Measurements from ENCODE around the gene GIGYF2.

The GIGYF2 gene

DNA sequence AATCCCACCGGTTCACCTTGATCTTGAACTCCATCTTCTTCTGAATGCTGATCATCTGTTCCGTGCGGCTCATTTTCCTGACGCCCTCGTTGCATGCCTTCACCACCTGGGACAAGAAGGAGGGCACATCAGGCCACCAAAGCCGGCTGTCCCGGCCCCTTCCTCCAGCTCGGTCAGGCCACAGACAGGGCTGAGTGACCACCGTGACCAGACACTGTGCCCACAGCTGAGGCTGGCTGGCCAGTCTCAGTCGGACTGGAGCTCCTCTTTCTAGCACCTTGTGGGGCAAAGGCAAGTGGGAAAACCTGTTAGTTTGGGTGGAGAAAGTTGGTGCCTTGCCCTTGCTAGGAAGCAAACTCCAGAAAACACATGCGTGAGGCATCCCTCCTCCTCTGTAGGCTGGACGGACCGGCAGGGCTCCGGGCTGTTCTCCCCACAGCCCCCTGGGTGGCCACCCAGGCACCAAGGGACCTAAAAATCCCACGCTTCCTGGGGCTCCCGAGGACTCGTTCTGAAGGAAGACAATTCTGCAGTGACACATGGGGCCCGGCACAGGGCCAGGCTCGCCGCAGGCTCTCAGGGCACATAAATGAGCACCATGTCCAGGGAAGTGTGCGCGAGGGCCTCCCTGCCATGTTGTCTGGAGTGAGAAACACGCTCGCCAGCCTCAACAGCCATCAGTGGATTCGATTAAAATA lies 188.3 kb downstream of the GIGYF2 start:
- DNase-seq, result no peak

- DNase-seq, result no peak
These were observed 189.0 kb downstream of the GIGYF2 start for GRCh38 chr2:232886176-232886575.

DNA sequence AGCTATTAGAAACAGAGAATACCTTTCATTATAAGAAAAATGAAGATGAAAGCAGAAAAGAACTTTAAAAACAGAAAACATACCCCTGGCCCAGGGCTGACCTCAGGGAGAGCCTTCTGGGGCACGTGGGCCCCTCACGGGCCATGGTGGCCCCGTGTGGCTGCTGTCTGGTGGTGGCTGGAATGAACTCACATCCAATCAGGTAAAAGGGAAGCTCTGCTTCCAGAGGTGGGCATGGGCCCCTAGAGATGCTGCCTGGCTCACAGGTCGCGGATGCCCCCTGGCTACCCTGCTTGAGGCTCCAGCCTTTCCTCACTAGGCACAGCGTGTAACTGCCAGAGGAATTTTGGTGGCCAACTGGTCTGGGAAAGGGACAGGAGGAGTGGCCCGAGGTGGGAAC lies 189.5 kb downstream of the GIGYF2 start:
- DNase-seq, result no peak

DNA sequence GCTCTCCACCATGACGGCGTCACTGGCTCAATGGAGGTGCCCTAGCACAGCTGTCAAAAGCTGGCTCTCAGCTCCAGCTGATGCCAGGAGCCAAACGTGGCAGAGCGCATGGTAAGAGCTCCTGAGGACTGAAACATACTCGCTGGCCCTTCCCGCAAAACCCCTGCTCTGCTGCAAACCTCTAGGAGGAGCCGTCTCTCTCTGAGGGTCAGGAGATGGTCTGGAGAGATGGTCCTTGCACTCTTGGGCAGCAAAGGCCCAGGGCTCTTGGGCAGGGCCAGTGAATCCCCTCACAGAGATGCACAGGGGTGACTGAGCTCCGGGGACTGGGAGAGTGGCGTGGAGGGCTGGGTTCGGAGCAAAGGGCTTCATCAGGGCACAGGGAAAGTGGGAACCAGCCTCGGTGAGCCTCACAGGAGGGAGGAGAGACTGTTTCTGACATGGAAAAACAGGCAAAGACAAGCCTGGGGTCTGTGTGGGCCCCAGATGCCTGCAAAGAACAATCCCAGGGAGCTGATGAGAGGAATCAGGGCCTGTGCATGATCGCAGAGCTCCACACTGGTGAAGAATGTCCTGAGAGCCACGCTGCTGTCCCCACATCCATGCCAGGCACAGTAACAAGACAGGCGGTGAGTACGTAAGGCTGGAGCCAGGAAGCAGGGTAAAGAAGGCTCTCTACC lies 190.2 kb downstream of the GIGYF2 start:
- DNase-seq, result no peak

- no peak for DNase-seq
These were observed 191.1 kb downstream of the GIGYF2 start for GRCh38 chr2:232888099-232888836.

- DNase-seq, result no peak
These were observed 191.9 kb downstream of the GIGYF2 start for GRCh38 chr2:232888839-232889529.

DNA sequence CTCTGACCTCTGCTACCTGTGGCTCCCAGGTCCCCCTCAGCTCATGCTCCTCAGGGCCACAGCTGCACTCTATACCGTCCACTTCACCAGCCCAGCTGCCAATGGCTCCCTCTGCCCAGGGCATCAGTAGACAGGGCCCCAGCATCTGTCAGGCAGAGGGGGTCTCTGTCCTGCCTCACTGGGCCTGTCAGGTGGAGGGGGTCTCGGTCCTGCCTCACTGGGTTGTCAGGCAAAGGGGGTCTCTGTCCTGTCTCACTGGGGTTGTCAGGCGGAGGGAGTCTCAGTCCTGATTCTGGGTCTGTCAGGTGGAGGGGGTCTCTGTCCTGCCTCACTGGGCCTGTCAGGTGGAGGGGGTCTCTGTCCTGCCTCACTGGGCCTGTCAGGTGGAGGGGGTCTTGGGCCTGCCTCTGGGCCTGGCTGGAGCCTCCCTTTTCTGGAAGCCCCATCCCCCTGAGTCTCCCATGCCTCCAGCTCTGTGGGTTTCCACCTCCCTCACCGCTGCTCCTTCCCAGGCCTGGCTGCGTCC lies 192.8 kb downstream of the GIGYF2 start:
- no peak for DNase-seq

DNA sequence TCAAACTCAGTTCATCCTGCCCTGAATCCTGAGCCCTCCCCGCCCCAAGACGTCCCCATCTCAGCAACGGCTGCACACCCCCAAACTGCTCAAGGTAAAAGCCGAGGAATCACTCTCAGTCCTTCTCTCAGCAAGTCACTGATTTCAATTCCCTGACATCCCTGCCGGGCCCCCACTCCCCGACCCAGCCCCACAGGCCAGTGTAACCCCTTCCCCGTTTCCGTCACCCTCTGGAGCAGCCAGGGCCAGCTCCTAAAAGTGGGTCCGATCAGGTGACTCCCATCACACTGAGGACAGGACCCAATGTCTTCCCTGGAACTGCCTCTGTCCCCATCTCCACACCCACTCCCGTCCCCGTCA lies 193.4 kb downstream of the GIGYF2 start:
- DNase-seq, result no peak

DNA sequence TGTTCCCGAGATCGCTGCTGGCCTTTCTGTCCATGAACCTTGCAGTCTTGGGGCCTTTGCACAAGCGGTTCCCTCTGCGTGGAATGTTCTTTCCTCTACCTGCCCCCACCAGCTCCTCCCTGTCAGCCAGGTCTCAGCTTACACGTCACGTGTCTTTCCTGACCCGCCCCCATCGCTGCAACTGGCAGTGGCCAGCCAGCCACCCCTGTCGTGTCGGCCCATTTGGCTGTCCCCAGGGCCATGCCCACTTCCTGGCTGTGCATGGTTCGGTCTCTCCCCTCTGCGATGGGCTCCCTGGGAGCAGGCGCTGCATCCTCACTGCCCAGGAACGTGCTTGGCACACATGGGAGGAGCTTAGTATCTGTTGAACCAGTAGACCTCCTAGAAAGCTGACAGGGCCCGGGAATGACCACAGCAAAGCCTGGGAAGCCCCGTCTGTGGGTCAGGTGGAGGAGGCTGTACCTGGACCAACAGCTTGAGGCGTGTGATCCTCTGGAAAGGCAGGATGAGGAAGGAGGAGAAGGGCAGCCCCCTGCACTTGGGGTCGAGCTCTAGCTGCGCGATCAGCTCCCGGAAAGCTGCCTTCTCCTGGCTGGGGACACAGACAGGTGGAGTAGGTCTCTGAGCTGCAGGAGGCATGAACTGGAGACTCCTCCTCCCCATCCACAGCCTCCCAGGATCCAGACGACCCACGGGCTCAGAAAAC lies 193.9 kb downstream of the GIGYF2 start:
- DNase-seq, result no peak

DNA sequence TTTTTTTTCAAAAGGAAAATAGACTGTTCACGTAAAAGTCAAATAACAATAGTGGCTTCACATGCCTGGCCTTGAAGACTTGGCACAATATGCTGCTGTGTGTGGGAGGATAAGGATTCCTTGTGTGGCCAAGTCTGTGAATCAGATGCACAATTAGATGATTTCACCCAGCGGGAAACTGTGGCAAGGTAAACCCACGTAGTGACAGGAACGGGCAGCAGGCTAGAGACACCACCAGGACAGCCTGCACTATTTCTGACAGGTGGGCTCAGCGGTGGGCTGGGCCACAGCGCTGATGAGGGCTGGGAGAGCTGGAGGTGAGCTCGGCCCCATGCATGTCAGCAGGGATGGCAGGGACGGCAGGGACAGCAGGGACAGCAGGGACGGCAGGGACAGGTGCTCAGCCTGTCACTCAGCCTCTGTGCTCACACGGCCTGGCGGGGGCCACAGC lies 194.5 kb downstream of the GIGYF2 start:
- DNase-seq, result no peak

- DNase-seq, result no peak
These were observed 195.1 kb downstream of the GIGYF2 start for GRCh38 chr2:232892221-232892620.

GRCh38 chr2:232892843-232893242 lies 195.7 kb downstream of the GIGYF2 start:
- no peak for DNase-seq

DNA sequence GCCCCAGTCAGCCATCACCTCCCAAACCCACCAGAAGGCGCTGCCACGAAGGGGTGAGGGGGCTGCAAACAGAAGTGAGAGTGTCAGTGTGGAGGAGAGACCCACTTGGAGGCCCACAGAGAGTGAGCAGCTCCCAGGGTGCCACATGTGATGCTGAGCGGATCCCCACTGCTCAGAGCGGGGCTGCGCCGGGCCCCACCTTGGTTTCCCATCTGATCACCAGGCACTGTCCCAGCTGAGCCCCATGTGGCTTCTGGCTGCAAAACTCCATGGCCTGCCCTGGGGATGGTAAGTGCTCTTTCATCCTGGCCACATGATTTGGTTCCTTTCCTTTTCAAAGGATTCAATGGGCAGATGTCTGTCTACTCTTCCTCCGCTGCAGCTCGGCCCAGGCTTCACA lies 196.7 kb downstream of the GIGYF2 start:
- DNase-seq, result no peak

DNA sequence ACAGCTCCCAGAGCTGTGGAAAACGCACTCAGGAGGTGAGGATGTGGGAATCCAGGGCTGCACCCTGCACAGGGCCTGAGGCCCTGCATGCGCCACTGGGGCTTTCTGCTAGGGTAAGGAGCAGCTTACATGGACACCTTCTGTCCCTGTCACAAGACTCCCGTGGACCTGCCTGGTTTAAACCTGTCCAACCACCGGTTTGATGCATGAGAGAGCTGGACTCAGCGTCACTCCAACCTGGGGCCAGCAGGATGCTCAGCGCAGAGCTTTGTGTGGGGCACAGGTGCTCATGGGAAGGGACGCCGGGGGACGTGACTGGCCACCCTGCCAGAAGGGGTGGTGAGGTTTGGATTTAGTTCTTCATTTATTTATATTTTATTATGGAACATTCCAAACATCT lies 197.1 kb downstream of the GIGYF2 start:
- DNase-seq, result no peak

DNA sequence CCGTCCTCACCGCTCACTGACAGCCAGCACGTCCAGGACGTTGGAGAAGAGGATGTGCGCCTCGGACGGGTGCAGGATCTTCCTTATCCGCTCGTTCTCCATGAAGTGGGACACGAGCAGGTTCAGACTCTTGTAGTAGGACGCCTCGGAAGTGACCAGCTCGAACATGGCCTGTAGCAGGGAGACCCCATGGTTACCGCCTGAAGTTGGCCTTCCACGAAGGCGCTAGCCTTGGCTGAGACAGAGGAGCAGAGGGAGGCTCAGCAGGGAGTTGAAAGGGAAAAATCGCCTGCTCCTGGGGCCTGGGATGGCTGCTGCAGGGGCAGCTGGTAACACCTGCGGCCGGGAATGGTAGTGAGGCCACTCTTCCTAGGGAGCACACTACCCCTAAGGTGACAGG lies 197.6 kb downstream of the GIGYF2 start:
- DNase-seq, result no peak

DNA sequence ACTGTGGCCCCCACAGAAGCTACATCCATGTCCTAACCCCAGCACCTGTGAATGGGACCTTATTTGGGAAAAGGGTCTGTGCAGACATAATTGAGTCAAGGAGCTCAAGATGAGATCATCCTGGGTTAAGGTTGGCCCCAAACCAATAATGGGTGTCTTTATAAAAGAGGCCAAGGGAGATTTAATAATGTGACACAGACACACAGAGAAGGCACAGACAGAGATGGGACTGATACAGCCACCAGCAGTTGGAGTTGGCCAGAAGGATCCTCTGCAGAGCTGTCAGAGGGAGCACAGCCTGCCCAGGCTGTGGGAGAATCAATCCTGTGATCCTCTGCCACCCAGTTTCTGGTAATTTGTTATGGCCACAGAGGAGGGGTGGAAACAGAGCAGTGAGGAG lies 199.0 kb downstream of the GIGYF2 start:
- DNase-seq, result no peak

- DNase-seq, result no peak
These were observed 199.8 kb downstream of the GIGYF2 start for GRCh38 chr2:232896720-232897597.

DNA sequence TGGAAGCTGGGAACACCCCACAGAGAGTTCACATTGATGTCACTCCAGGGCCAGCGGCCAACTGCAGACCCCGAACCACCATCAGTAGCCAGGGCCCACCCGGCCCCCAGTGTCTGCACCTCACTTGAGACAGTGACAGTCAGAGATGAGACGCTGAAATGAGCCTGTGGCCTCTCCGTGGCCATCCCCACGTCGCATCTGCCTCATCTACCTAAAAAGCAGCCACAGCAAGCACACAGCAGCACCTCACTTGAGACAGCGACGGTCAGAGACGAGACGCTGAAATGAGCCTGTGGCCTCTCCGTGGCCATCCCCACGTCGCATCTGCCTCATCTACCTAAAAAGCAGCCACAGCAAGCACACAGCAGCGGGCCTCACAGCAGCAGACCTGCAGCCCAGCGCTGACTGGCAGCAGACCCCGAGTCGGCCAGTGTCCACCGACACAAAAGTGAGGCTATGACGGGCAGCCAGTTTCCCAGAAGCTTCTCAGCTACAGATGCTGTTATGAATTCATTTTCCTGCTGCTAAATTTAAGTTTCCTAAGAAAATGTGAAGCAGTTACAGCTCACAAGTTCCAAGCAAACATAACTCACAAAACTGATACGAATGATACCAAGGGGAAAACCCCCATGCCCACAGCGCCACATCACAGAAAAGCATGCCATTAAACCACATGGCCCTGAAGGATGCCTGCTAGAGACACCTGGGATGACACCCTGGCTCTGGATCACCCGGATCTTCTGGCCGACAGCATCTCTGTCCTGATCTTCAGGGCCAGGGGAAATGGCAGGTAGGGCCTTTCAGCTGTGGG lies 200.7 kb downstream of the GIGYF2 start:
- no peak for DNase-seq

- no peak for DNase-seq
These were observed 201.7 kb downstream of the GIGYF2 start for GRCh38 chr2:232898592-232899543.

All from NCI-H2081 treated with DMSO at 0.1 percent for 48 hours (cell line).